Measurements from ENCODE around the gene CDC40.
"Not testable (repeated sequence)": the region's sequence is repeated elsewhere in the genome, so short reads cannot be mapped to it uniquely, and the experiment has no call there.

The CDC40 gene

GRCh38 chr6:110232450-110232849 lies 52.2 kb downstream of the CDC40 start:
- H2AFZ ChIP-seq (ENCODE audit: low read length) = no peak overlapping the region
- H3K9me2 ChIP-seq (ENCODE audit: low read depth, low read length) = no peaks in the 10 kb centered on the region
- no peak overlapping the region for H3K27ac ChIP-seq (ENCODE audit: low read depth, low read length, poor library complexity, severe bottlenecking)
- no peaks in the 10 kb centered on the region for H3F3A ChIP-seq (ENCODE audit: insufficient read depth, low read length)
- TF ChIP-seq CTCF (IDR thresholded peaks at IDR 0.05; ENCODE audit: low read length) (no peak), EZH2 (IDR thresholded peaks at IDR 0.05; ENCODE audit: borderline replicate concordance, low read length) (no peak)
- H4K20me1 ChIP-seq (ENCODE audit: insufficient read depth, low read length) = no peaks in the 10 kb centered on the region
- H3K27me3 ChIP-seq (ENCODE audit: insufficient read depth, low read length) = no peaks in the 10 kb centered on the region
- no peak overlapping the region for H3K4me2 ChIP-seq (ENCODE audit: low read length)
- H3K9me3 ChIP-seq (ENCODE audit: low read length) = no peaks in the 10 kb centered on the region
- H3K79me2 ChIP-seq (ENCODE audit: insufficient read depth, low read length) = no peaks in the 10 kb centered on the region
- peaks cover 30% of the 10 kb centered on the region for H3K36me3 ChIP-seq (ENCODE audit: insufficient read depth, low read length)
- no peak overlapping the region for H3K4me3 ChIP-seq (ENCODE audit: low read depth, low read length, poor library complexity, severe bottlenecking)
- peaks cover 8% of the 10 kb centered on the region for H3K4me1 ChIP-seq (ENCODE audit: insufficient read depth, low read length, severe bottlenecking)
- no peak overlapping the region for H3K9ac ChIP-seq (ENCODE audit: low read length)

- no peak overlapping the region for H2AFZ ChIP-seq (ENCODE audit: low read length)
- no peak overlapping the region for H3K4me2 ChIP-seq (ENCODE audit: low read length)
- H3K27ac ChIP-seq (ENCODE audit: low read depth, low read length, poor library complexity, severe bottlenecking) = no peak overlapping the region
- H3K79me2 ChIP-seq (ENCODE audit: insufficient read depth, low read length) = no peaks in the 10 kb centered on the region
- H3K36me3 ChIP-seq (ENCODE audit: insufficient read depth, low read length) = peaks cover 26% of the 10 kb centered on the region
- H3K27me3 ChIP-seq (ENCODE audit: insufficient read depth, low read length) = no peaks in the 10 kb centered on the region
- H4K20me1 ChIP-seq (ENCODE audit: insufficient read depth, low read length) = no peaks in the 10 kb centered on the region
- H3K9me3 ChIP-seq (ENCODE audit: low read length) = no peaks in the 10 kb centered on the region
- H3K4me1 ChIP-seq (ENCODE audit: insufficient read depth, low read length, severe bottlenecking) = peaks cover 8% of the 10 kb centered on the region
- H3K9me2 ChIP-seq (ENCODE audit: low read depth, low read length) = no peaks in the 10 kb centered on the region
- no peak overlapping the region for H3K4me3 ChIP-seq (ENCODE audit: low read depth, low read length, poor library complexity, severe bottlenecking)
- H3K9ac ChIP-seq (ENCODE audit: low read length) = no peak overlapping the region
- H3F3A ChIP-seq (ENCODE audit: insufficient read depth, low read length) = no peaks in the 10 kb centered on the region
- TF ChIP-seq CTCF (IDR thresholded peaks at IDR 0.05; ENCODE audit: low read length) = no peak
Measured at GRCh38 chr6:110233770-110234374, 53.6 kb downstream of the CDC40 start.

- not testable (repeated sequence) for H3K4me1 ChIP-seq (ENCODE audit: insufficient read depth, low read length, severe bottlenecking); H3K4me3 ChIP-seq (ENCODE audit: low read depth, low read length, poor library complexity, severe bottlenecking); H3K9ac ChIP-seq (ENCODE audit: low read length); H3K79me2 ChIP-seq (ENCODE audit: insufficient read depth, low read length); H2AFZ ChIP-seq (ENCODE audit: low read length); H3K27ac ChIP-seq (ENCODE audit: low read depth, low read length, poor library complexity, severe bottlenecking); H3K9me2 ChIP-seq (ENCODE audit: low read depth, low read length); H3K27me3 ChIP-seq (ENCODE audit: insufficient read depth, low read length); H3K9me3 ChIP-seq (ENCODE audit: low read length); H3K4me2 ChIP-seq (ENCODE audit: low read length); H4K20me1 ChIP-seq (ENCODE audit: insufficient read depth, low read length); H3F3A ChIP-seq (ENCODE audit: insufficient read depth, low read length)
- H3K36me3 ChIP-seq (ENCODE audit: insufficient read depth, low read length) = peaks cover 15% of the 10 kb centered on the region
Measured at GRCh38 chr6:110236007-110236406, 55.8 kb downstream of the CDC40 start.

- Histone ChIP-seq H3K36me3 (ENCODE audit: insufficient read depth, low read length) (peaks cover 15% of the 10 kb centered on the region), H2AFZ (ENCODE audit: low read length) (no peak overlapping the region), H3K27me3 (ENCODE audit: insufficient read depth, low read length) (no peaks in the 10 kb centered on the region), H3K9me3 (ENCODE audit: low read length) (no peaks in the 10 kb centered on the region), H3K4me1 (ENCODE audit: insufficient read depth, low read length, severe bottlenecking) (no peaks in the 10 kb centered on the region), H3K4me3 (ENCODE audit: low read depth, low read length, poor library complexity, severe bottlenecking) (no peak overlapping the region), H4K20me1 (ENCODE audit: insufficient read depth, low read length) (no peaks in the 10 kb centered on the region), H3F3A (ENCODE audit: insufficient read depth, low read length) (no peaks in the 10 kb centered on the region), H3K27ac (ENCODE audit: low read depth, low read length, poor library complexity, severe bottlenecking) (no peak overlapping the region), H3K4me2 (ENCODE audit: low read length) (no peak overlapping the region), H3K9me2 (ENCODE audit: low read depth, low read length) (no peaks in the 10 kb centered on the region), H3K79me2 (ENCODE audit: insufficient read depth, low read length) (no peaks in the 10 kb centered on the region), H3K9ac (ENCODE audit: low read length) (no peak overlapping the region)
- TF ChIP-seq EZH2 (IDR thresholded peaks at IDR 0.05; ENCODE audit: borderline replicate concordance, low read length) = no peak
- no peak for TF ChIP-seq CTCF (IDR thresholded peaks at IDR 0.05; ENCODE audit: low read length)
Measured at GRCh38 chr6:110239526-110240274, 59.5 kb downstream of the CDC40 start.

- not testable (repeated sequence) for H3F3A ChIP-seq (ENCODE audit: insufficient read depth, low read length); H3K27me3 ChIP-seq (ENCODE audit: insufficient read depth, low read length); H3K27ac ChIP-seq (ENCODE audit: low read depth, low read length, poor library complexity, severe bottlenecking); H3K9me2 ChIP-seq (ENCODE audit: low read depth, low read length); H3K36me3 ChIP-seq (ENCODE audit: insufficient read depth, low read length); H3K4me1 ChIP-seq (ENCODE audit: insufficient read depth, low read length, severe bottlenecking); H3K9me3 ChIP-seq (ENCODE audit: low read length); H3K79me2 ChIP-seq (ENCODE audit: insufficient read depth, low read length); H3K4me2 ChIP-seq (ENCODE audit: low read length); H4K20me1 ChIP-seq (ENCODE audit: insufficient read depth, low read length); H3K4me3 ChIP-seq (ENCODE audit: low read depth, low read length, poor library complexity, severe bottlenecking); H3K9ac ChIP-seq (ENCODE audit: low read length); H2AFZ ChIP-seq (ENCODE audit: low read length)
Measured at GRCh38 chr6:110244621-110245020, 64.4 kb downstream of the CDC40 start.
